ENCODE results near the gene DCAF15.
"Not testable (repeated sequence)": the region's sequence is repeated elsewhere in the genome, so short reads cannot be mapped to it uniquely, and the experiment has no call there.

- TF ChIP-seq CTCF, POLR2A (IDR thresholded peaks at IDR 0.05): not testable (repeated sequence)
Measured at GRCh38 chr19:13971868-13972267, 19.6 kb downstream of the DCAF15 start.

All from body of pancreas (tissue), 4 donors.